PFSK-1 (cell line): ENCODE measurements around the gene MACROD1.

Source experiments
- POLR2AphosphoS5 ChIP-seq: IDR thresholded peaks from 2 replicates; pipeline ENCODE4 v1.6.1; 2012; ENCODE audit warnings: low read depth, mild to moderate bottlenecking, control low read depth, low read length, moderate library complexity
- REST ChIP-seq, 2 experiments: IDR thresholded peaks; 2 replicates each; pipeline versions ENCODE4 v1.6.1 to v1.8.0; 2011 to 2012; ENCODE audit warnings: low read depth in 2 of 2, low read length in 2 of 2, control low read depth in 1 of 2, inconsistent platforms in 1 of 2, mild to moderate bottlenecking in 1 of 2, moderate library complexity in 1 of 2; ENCODE audit not compliant: insufficient read depth in 1 of 2
- TAF1 ChIP-seq: IDR thresholded peaks from 2 replicates; pipeline ENCODE4 v1.6.1; 2012; ENCODE audit warnings: low read length, control low read depth, borderline replicate concordance; ENCODE audit not compliant: insufficient read depth

DNA sequence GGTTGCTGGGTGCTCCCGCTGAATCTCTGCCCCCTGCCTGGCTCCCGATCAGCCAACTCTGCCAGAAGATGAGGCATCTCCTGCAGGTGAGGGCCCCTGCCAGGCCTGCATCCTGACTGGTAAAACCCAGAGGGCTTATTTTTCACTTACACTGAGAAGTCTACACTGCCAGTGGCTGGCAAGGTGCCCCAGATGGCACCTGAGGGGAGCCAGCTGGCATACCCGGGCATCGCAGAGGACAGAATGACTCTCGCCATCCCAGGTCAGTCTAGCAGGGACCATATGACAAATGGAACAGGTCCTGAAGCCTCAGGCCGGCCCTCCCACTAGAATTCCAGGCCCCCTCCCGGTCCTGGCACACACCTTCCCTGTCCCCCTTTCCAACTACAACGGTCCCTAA, 30.9 kb downstream of the MACROD1 start:
- TF ChIP-seq POLR2AphosphoS5 (no peak), TAF1 (no peak), REST (IDR thresholded peaks at IDR 0.05; ENCODE audit: insufficient read depth in 1 of 2, low read depth in 2 of 2, low read length in 2 of 2) (no peak)
